Measurements from ENCODE around the gene PTRH2.

Gene PTRH2

DNA sequence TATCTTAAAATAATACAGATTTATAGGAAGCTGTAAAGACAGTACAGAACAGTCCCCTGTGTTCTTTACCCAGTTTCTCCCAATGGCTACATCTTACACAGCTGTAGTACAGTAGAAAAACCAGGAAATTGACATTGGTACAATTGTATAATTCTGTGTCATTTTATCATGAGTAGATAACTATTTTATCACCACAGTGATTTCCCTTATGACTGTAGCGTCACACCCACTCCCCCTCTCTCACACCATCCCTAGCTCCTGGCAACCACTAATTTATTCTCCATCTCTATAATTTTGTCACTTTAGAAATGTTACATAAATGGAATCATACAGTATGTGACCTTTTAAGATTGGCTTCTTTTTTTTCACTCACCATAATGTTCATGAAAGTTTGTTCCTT, 56.6 kb downstream of the PTRH2 start:
- no peak for TF ChIP-seq SIN3A (IDR thresholded peaks at IDR 0.05; ENCODE audit: borderline replicate concordance, insufficient read depth, low read length)
- no peak for TF ChIP-seq FOXP2 (optimal IDR thresholded peaks at IDR 0.05; ENCODE audit: borderline replicate concordance, extremely low read depth, extremely low read length, insufficient read depth)
- TF ChIP-seq TAF1 (IDR thresholded peaks at IDR 0.05; ENCODE audit: borderline replicate concordance, insufficient read depth, low read length) = no peak
- no peak for TF ChIP-seq POLR2AphosphoS5 (IDR thresholded peaks at IDR 0.05; ENCODE audit: low read depth, low read length)
- TF ChIP-seq, protein P1, sequence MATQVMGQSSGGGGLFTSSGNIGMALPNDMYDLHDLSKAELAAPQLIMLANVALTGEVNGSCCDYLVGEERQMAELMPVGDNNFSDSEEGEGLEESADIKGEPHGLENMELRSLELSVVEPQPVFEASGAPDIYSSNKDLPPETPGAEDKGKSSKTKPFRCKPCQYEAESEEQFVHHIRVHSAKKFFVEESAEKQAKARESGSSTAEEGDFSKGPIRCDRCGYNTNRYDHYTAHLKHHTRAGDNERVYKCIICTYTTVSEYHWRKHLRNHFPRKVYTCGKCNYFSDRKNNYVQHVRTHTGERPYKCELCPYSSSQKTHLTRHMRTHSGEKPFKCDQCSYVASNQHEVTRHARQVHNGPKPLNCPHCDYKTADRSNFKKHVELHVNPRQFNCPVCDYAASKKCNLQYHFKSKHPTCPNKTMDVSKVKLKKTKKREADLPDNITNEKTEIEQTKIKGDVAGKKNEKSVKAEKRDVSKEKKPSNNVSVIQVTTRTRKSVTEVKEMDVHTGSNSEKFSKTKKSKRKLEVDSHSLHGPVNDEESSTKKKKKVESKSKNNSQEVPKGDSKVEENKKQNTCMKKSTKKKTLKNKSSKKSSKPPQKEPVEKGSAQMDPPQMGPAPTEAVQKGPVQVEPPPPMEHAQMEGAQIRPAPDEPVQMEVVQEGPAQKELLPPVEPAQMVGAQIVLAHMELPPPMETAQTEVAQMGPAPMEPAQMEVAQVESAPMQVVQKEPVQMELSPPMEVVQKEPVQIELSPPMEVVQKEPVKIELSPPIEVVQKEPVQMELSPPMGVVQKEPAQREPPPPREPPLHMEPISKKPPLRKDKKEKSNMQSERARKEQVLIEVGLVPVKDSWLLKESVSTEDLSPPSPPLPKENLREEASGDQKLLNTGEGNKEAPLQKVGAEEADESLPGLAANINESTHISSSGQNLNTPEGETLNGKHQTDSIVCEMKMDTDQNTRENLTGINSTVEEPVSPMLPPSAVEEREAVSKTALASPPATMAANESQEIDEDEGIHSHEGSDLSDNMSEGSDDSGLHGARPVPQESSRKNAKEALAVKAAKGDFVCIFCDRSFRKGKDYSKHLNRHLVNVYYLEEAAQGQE (IDR thresholded peaks at IDR 0.05; ENCODE audit: insufficient read depth in 1 of 2, low read depth in 2 of 2, low read length in 2 of 2) = no peak

DNA sequence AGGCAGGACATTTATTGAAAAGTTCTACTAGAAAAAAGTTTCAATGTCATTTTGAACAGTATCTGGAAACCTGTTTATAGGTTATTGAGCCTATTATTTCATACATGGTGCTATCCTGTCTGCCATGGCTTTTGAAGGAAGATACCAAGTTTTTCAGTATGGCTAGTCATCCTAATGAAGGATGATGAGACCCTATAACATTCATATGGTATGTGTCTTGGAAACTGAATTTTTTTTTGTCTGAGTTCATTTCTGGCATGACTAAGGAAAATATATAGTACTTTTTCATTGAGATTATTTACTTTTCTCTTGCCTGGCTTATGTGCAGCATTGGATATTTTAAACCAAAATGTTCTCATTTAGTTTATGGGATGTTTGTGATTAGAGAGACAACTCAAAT, 57.3 kb downstream of the PTRH2 start:
- no peak for TF ChIP-seq SIN3A (IDR thresholded peaks at IDR 0.05; ENCODE audit: borderline replicate concordance, insufficient read depth, low read length)
- TF ChIP-seq TAF1 (IDR thresholded peaks at IDR 0.05; ENCODE audit: borderline replicate concordance, insufficient read depth, low read length) = no peak
- TF ChIP-seq, protein P1 (IDR thresholded peaks at IDR 0.05; ENCODE audit: insufficient read depth in 1 of 2, low read depth in 2 of 2, low read length in 2 of 2) = no peak
- TF ChIP-seq POLR2AphosphoS5 (IDR thresholded peaks at IDR 0.05; ENCODE audit: low read depth, low read length) = no peak
- TF ChIP-seq FOXP2 (optimal IDR thresholded peaks at IDR 0.05; ENCODE audit: borderline replicate concordance, extremely low read depth, extremely low read length, insufficient read depth) = no peak

Data from PFSK-1 (cell line).